ENCODE results near the gene MLC1.

- no peak for TF ChIP-seq POLR2A (IDR thresholded peaks at IDR 0.05; ENCODE audit: low read depth, low read length)
- TF ChIP-seq POLR2AphosphoS5 (IDR thresholded peaks at IDR 0.05; ENCODE audit: low read depth, low read length), result no peak
- TF ChIP-seq TAF1 (IDR thresholded peaks at IDR 0.05; ENCODE audit: borderline replicate concordance, low read depth, low read length), result no peak
Measured at GRCh38 chr22:50078246-50078645, 7.0 kb downstream of the MLC1 start.

Data from GM12892 (cell line).